Measurements from ENCODE around the gene ZNF648.

ZNF648 gene

GRCh38 chr1:182091083-182091482, 29.6 kb upstream of the ZNF648 start:
- no peak overlapping the region for H3K9ac ChIP-seq (ENCODE audit: low read length in 2 of 2)
- H3K36me3 ChIP-seq (ENCODE audit: control insufficient read depth in 2 of 2, insufficient read depth in 2 of 2, low read length in 2 of 2), result no peaks in the 10 kb centered on the region
- H3K27me3 ChIP-seq (ENCODE audit: control insufficient read depth in 1 of 2, insufficient read depth in 2 of 2, low read length in 2 of 2), result no peaks in the 10 kb centered on the region
- no peak overlapping the region for H3K27ac ChIP-seq (ENCODE audit: low read length)
- H3K9me3 ChIP-seq (ENCODE audit: control insufficient read depth in 2 of 2, low read length in 2 of 2), result no peaks in the 10 kb centered on the region
- H3K4me3 ChIP-seq (ENCODE audit: low read length in 2 of 2), result no peak overlapping the region
- no peaks in the 10 kb centered on the region for H3K4me1 ChIP-seq (ENCODE audit: control insufficient read depth, insufficient read depth, low read length)

GRCh38 chr1:182087719-182088350, 26.3 kb upstream of the ZNF648 start:
- Histone ChIP-seq H3K9ac (ENCODE audit: low read length in 2 of 2) (no peak overlapping the region), H3K27ac (ENCODE audit: low read length) (no peak overlapping the region), H3K27me3 (ENCODE audit: control insufficient read depth in 1 of 2, insufficient read depth in 2 of 2, low read length in 2 of 2) (no peaks in the 10 kb centered on the region), H3K9me3 (ENCODE audit: control insufficient read depth in 2 of 2, low read length in 2 of 2) (no peaks in the 10 kb centered on the region), H3K4me3 (ENCODE audit: low read length in 2 of 2) (no peak overlapping the region), H3K36me3 (ENCODE audit: control insufficient read depth in 2 of 2, insufficient read depth in 2 of 2, low read length in 2 of 2) (no peaks in the 10 kb centered on the region), H3K4me1 (ENCODE audit: control insufficient read depth, insufficient read depth, low read length) (peaks cover 2% of the 10 kb centered on the region)

GRCh38 chr1:182087304-182087703, 25.8 kb upstream of the ZNF648 start:
- Histone ChIP-seq H3K27me3 (ENCODE audit: control insufficient read depth in 1 of 2, insufficient read depth in 2 of 2, low read length in 2 of 2) (no peaks in the 10 kb centered on the region), H3K27ac (ENCODE audit: low read length) (no peak overlapping the region), H3K36me3 (ENCODE audit: control insufficient read depth in 2 of 2, insufficient read depth in 2 of 2, low read length in 2 of 2) (no peaks in the 10 kb centered on the region), H3K9me3 (ENCODE audit: control insufficient read depth in 2 of 2, low read length in 2 of 2) (no peaks in the 10 kb centered on the region), H3K4me1 (ENCODE audit: control insufficient read depth, insufficient read depth, low read length) (peaks cover 2% of the 10 kb centered on the region), H3K4me3 (ENCODE audit: low read length in 2 of 2) (no peak overlapping the region), H3K9ac (ENCODE audit: low read length in 2 of 2) (no peak overlapping the region)

GRCh38 chr1:182086620-182087019, 25.1 kb upstream of the ZNF648 start:
- Histone ChIP-seq H3K9me3 (ENCODE audit: control insufficient read depth in 2 of 2, low read length in 2 of 2) (no peaks in the 10 kb centered on the region), H3K27ac (ENCODE audit: low read length) (no peak overlapping the region), H3K4me3 (ENCODE audit: low read length in 2 of 2) (no peak overlapping the region), H3K36me3 (ENCODE audit: control insufficient read depth in 2 of 2, insufficient read depth in 2 of 2, low read length in 2 of 2) (no peaks in the 10 kb centered on the region), H3K27me3 (ENCODE audit: control insufficient read depth in 1 of 2, insufficient read depth in 2 of 2, low read length in 2 of 2) (no peaks in the 10 kb centered on the region), H3K9ac (ENCODE audit: low read length in 2 of 2) (no peak overlapping the region), H3K4me1 (ENCODE audit: control insufficient read depth, insufficient read depth, low read length) (peaks cover 2% of the 10 kb centered on the region)

- Histone ChIP-seq H3K9me3 (ENCODE audit: control insufficient read depth in 2 of 2, low read length in 2 of 2) (no peaks in the 10 kb centered on the region), H3K4me3 (ENCODE audit: low read length in 2 of 2) (no peak overlapping the region), H3K27ac (ENCODE audit: low read length) (no peak overlapping the region)
Observed at GRCh38 chr1:182086136-182086535, 24.6 kb upstream of the ZNF648 start.

GRCh38 chr1:182085726-182086125, 24.2 kb upstream of the ZNF648 start:
- Histone ChIP-seq H3K4me1 (ENCODE audit: control insufficient read depth, insufficient read depth, low read length) (peaks cover 2% of the 10 kb centered on the region), H3K9me3 (ENCODE audit: control insufficient read depth in 2 of 2, low read length in 2 of 2) (no peaks in the 10 kb centered on the region), H3K27ac (ENCODE audit: low read length) (no peak overlapping the region), H3K9ac (ENCODE audit: low read length in 2 of 2) (no peak overlapping the region), H3K27me3 (ENCODE audit: control insufficient read depth in 1 of 2, insufficient read depth in 2 of 2, low read length in 2 of 2) (no peaks in the 10 kb centered on the region), H3K36me3 (ENCODE audit: control insufficient read depth in 2 of 2, insufficient read depth in 2 of 2, low read length in 2 of 2) (no peaks in the 10 kb centered on the region), H3K4me3 (ENCODE audit: low read length in 2 of 2) (no peak overlapping the region)

More at GRCh38 chr1:182086136-182086535, 24.6 kb upstream of the ZNF648 start:
- Histone ChIP-seq H3K36me3 (ENCODE audit: control insufficient read depth in 2 of 2, insufficient read depth in 2 of 2, low read length in 2 of 2) (no peaks in the 10 kb centered on the region), H3K4me1 (ENCODE audit: control insufficient read depth, insufficient read depth, low read length) (peaks cover 2% of the 10 kb centered on the region), H3K27me3 (ENCODE audit: control insufficient read depth in 1 of 2, insufficient read depth in 2 of 2, low read length in 2 of 2) (no peaks in the 10 kb centered on the region), H3K9ac (ENCODE audit: low read length in 2 of 2) (no peak overlapping the region)

- no peaks in the 10 kb centered on the region for H3K27me3 ChIP-seq (ENCODE audit: control insufficient read depth in 1 of 2, insufficient read depth in 2 of 2, low read length in 2 of 2)
- no peak overlapping the region for H3K27ac ChIP-seq (ENCODE audit: low read length)
- peaks cover 2% of the 10 kb centered on the region for H3K4me1 ChIP-seq (ENCODE audit: control insufficient read depth, insufficient read depth, low read length)
- H3K9me3 ChIP-seq (ENCODE audit: control insufficient read depth in 2 of 2, low read length in 2 of 2), result no peaks in the 10 kb centered on the region
- no peak overlapping the region for H3K4me3 ChIP-seq (ENCODE audit: low read length in 2 of 2)
- no peak overlapping the region for H3K9ac ChIP-seq (ENCODE audit: low read length in 2 of 2)
- H3K36me3 ChIP-seq (ENCODE audit: control insufficient read depth in 2 of 2, insufficient read depth in 2 of 2, low read length in 2 of 2), result no peaks in the 10 kb centered on the region
Observed at GRCh38 chr1:182084487-182085316, 23.2 kb upstream of the ZNF648 start.

- no peak overlapping the region for H3K27ac ChIP-seq (ENCODE audit: low read length)
Observed at GRCh38 chr1:182083851-182084486, 22.5 kb upstream of the ZNF648 start.

GRCh38 chr1:182080955-182081582, 19.6 kb upstream of the ZNF648 start:
- Histone ChIP-seq H3K9ac (ENCODE audit: low read length in 2 of 2) (no peak overlapping the region), H3K27me3 (ENCODE audit: control insufficient read depth in 1 of 2, insufficient read depth in 2 of 2, low read length in 2 of 2) (no peaks in the 10 kb centered on the region), H3K4me3 (ENCODE audit: low read length in 2 of 2) (no peak overlapping the region), H3K27ac (ENCODE audit: low read length) (no peak overlapping the region), H3K9me3 (ENCODE audit: control insufficient read depth in 2 of 2, low read length in 2 of 2) (no peaks in the 10 kb centered on the region), H3K36me3 (ENCODE audit: control insufficient read depth in 2 of 2, insufficient read depth in 2 of 2, low read length in 2 of 2) (no peaks in the 10 kb centered on the region), H3K4me1 (ENCODE audit: control insufficient read depth, insufficient read depth, low read length) (peaks cover 2% of the 10 kb centered on the region)

More at GRCh38 chr1:182083851-182084486, 22.5 kb upstream of the ZNF648 start:
- no peaks in the 10 kb centered on the region for H3K27me3 ChIP-seq (ENCODE audit: control insufficient read depth in 1 of 2, insufficient read depth in 2 of 2, low read length in 2 of 2)
- no peak overlapping the region for H3K9ac ChIP-seq (ENCODE audit: low read length in 2 of 2)
- peaks cover 2% of the 10 kb centered on the region for H3K4me1 ChIP-seq (ENCODE audit: control insufficient read depth, insufficient read depth, low read length)
- no peaks in the 10 kb centered on the region for H3K9me3 ChIP-seq (ENCODE audit: control insufficient read depth in 2 of 2, low read length in 2 of 2)
- no peaks in the 10 kb centered on the region for H3K36me3 ChIP-seq (ENCODE audit: control insufficient read depth in 2 of 2, insufficient read depth in 2 of 2, low read length in 2 of 2)
- H3K4me3 ChIP-seq (ENCODE audit: low read length in 2 of 2), result no peak overlapping the region

GRCh38 chr1:182080040-182080439, 18.5 kb upstream of the ZNF648 start:
- no peak overlapping the region for H3K4me3 ChIP-seq (ENCODE audit: low read length in 2 of 2)
- H3K36me3 ChIP-seq (ENCODE audit: control insufficient read depth in 2 of 2, insufficient read depth in 2 of 2, low read length in 2 of 2), result no peaks in the 10 kb centered on the region
- no peak overlapping the region for H3K27ac ChIP-seq (ENCODE audit: low read length)
- H3K9me3 ChIP-seq (ENCODE audit: control insufficient read depth in 2 of 2, low read length in 2 of 2), result no peaks in the 10 kb centered on the region
- H3K27me3 ChIP-seq (ENCODE audit: control insufficient read depth in 1 of 2, insufficient read depth in 2 of 2, low read length in 2 of 2), result no peaks in the 10 kb centered on the region
- peaks cover 2% of the 10 kb centered on the region for H3K4me1 ChIP-seq (ENCODE audit: control insufficient read depth, insufficient read depth, low read length)
- no peak overlapping the region for H3K9ac ChIP-seq (ENCODE audit: low read length in 2 of 2)
